Measurements from ENCODE around the gene USP24.

GRCh38 chr1:55209247-55209646, 5.9 kb downstream of the USP24 start:
- TF ChIP-seq YY1 (IDR thresholded peaks at IDR 0.05; ENCODE audit: insufficient read depth, insufficient read length) = no peak
- TF ChIP-seq ZNF274 (IDR thresholded peaks at IDR 0.05; ENCODE audit: low read depth, low read length) = no peak
- no peak for TF ChIP-seq SUZ12 (IDR thresholded peaks at IDR 0.05; ENCODE audit: extremely low read depth, insufficient read depth, insufficient read length)
